Smooth muscle cell (in vitro differentiated cells): ENCODE results near the gene CIC. TPM values are rescaled to one million over a fixed set of nuclear protein-coding genes. Genes with fewer than 3 reads are reported as not detected.

Experiments
- DNase-seq: peaks from one replicate; lab custom pipeline; 2025; ENCODE audit not compliant: unreplicated experiment; lab: John Stamatoyannopoulos, UW
- H2AFZ ChIP-seq: fragments of 200-600 bp; sonication (generic); 2 replicates; pipeline ENCODE4 v1.6.0; 2016; ENCODE audit warnings: antibody characterized with exemption, low read depth, mild to moderate bottlenecking
- H3F3A ChIP-seq: fragments of 200-600 bp; sonication (generic); 2 replicates; pipeline ENCODE4 v1.6.0; 2017; ENCODE audit warnings: antibody characterized with exemption, low read depth
- H3K27ac ChIP-seq: fragments of 200-600 bp; sonication (generic); 2 replicates; pipeline ENCODE4 v1.5.1; 2016; ENCODE audit warnings: low read depth, mild to moderate bottlenecking
- H3K27me3 ChIP-seq: fragments of 200-600 bp; sonication (generic); 2 replicates; pipeline ENCODE4 v1.6.1; 2016; ENCODE audit warnings: low read depth, mild to moderate bottlenecking
- H3K36me3 ChIP-seq: fragments of 200-600 bp; sonication (generic); 2 replicates; pipeline ENCODE4 v1.5.1; 2016; ENCODE audit warnings: low read depth
- H3K4me1 ChIP-seq: fragments of 200-600 bp; sonication (generic); 2 replicates; pipeline ENCODE4 v1.5.1; 2016; ENCODE audit warnings: low read depth
- H3K4me2 ChIP-seq: fragments of 200-600 bp; sonication (generic); 2 replicates; pipeline ENCODE4 v1.6.0; 2016; ENCODE audit warnings: mild to moderate bottlenecking
- H3K4me3 ChIP-seq: fragments of 200-600 bp; sonication (generic); 2 replicates; pipeline ENCODE4 v1.5.1; 2016; ENCODE audit warnings: mild to moderate bottlenecking
- H3K79me2 ChIP-seq: fragments of 200-600 bp; sonication (generic); 2 replicates; pipeline ENCODE4 v1.6.0; 2016; ENCODE audit warnings: low read depth, mild to moderate bottlenecking
- H3K9ac ChIP-seq: fragments of 200-600 bp; sonication (generic); 2 replicates; pipeline ENCODE4 v1.6.0; 2016; ENCODE audit warnings: low read depth
- H3K9me3 ChIP-seq: fragments of 200-600 bp; sonication (generic); replicated peaks from 2 replicates; pipeline ENCODE4 v1.5.1; 2016; ENCODE audit warnings: low read depth
- H4K20me1 ChIP-seq: fragments of 200-600 bp; sonication (generic); 2 replicates; pipeline ENCODE4 v1.6.0; 2016; ENCODE audit warnings: low read depth
- CTCF ChIP-seq: fragments of 200-600 bp; sonication (generic); IDR thresholded peaks from 2 replicates; pipeline ENCODE4 v1.5.1; 2017; ENCODE audit warnings: borderline replicate concordance, mild to moderate bottlenecking, antibody characterized with exemption; ENCODE audit not compliant: insufficient read depth, poor library complexity, severe bottlenecking
- WGBS: methylation state at CpG from one replicate; pipeline ENCODE4 v1.1.7; 2016; ENCODE audit warnings: low lambda C conversion rate; 5-methylcytosine and 5-hydroxymethylcytosine counted together
- polyA plus RNA-seq: library from polyadenylated mRNA; unstranded; fragments of >200 nt; fragmentation: Nextera tagmentation; extraction: Ambion mirVana; gene quantifications from 2 replicates; pipeline ENCODE4 v1.2.1, GENCODE V29; 2016
- total RNA-seq: library from RNA; depleted of rRNA; stranded (reverse); fragments of >200 nt; gene quantifications from 2 replicates; pipeline ENCODE4 v1.2.3, GENCODE V29; 2014

CIC gene
- total and polyA plus RNA-seq, 2 experiments from 2014 or later: 12.6 to 18.4 TPM

- Histone ChIP-seq H3K79me2 (peaks cover 43% of the 10 kb centered on the region), H4K20me1 (peaks cover 36% of the 10 kb centered on the region), H3K9me3 (no peaks in the 10 kb centered on the region), H3K27me3 (no peaks in the 10 kb centered on the region), H3K36me3 (no peaks in the 10 kb centered on the region), H3F3A (peaks cover 13% of the 10 kb centered on the region), H3K4me2 (no peak overlapping the region), H3K27ac (no peak overlapping the region), H3K9ac (no peak overlapping the region), H2AFZ (no peak overlapping the region), H3K4me1 (peaks cover 18% of the 10 kb centered on the region), H3K4me3 (no peak overlapping the region)
- 95% methylated on average over 7 of the region's 7 CpGs for WGBS
- TF ChIP-seq CTCF: no peak
- no peak for DNase-seq
Observed at GRCh38 chr19:42275103-42275502, 6.1 kb downstream of the CIC start.

GRCh38 chr19:42275517-42275916 is 6.5 kb downstream of the CIC start:
- H3K36me3 ChIP-seq: no peaks in the 10 kb centered on the region
- no peak overlapping the region for H3K27ac ChIP-seq
- H3K4me1 ChIP-seq: peaks cover 14% of the 10 kb centered on the region
- WGBS: 97% methylated on average over 3 of the region's 3 CpGs
- DNase-seq: no peak
- peaks cover 36% of the 10 kb centered on the region for H4K20me1 ChIP-seq
- H3K9ac ChIP-seq: no peak overlapping the region
- no peak overlapping the region for H3K4me2 ChIP-seq
- H3K79me2 ChIP-seq: peaks cover 39% of the 10 kb centered on the region
- no peaks in the 10 kb centered on the region for H3K9me3 ChIP-seq
- TF ChIP-seq CTCF: no peak
- H3K27me3 ChIP-seq: no peaks in the 10 kb centered on the region
- no peak overlapping the region for H2AFZ ChIP-seq
- no peak overlapping the region for H3K4me3 ChIP-seq
- peaks cover 17% of the 10 kb centered on the region for H3F3A ChIP-seq

GRCh38 chr19:42276284-42276683 is 7.2 kb downstream of the CIC start:
- peaks cover 17% of the 10 kb centered on the region for H3K4me1 ChIP-seq
- H2AFZ ChIP-seq: no peak overlapping the region
- no peaks in the 10 kb centered on the region for H3K27me3 ChIP-seq
- H3K9me3 ChIP-seq: no peaks in the 10 kb centered on the region
- TF ChIP-seq CTCF: no peak
- H3K4me3 ChIP-seq: no peak overlapping the region
- no peak for DNase-seq
- H3K4me2 ChIP-seq: no peak overlapping the region
- 94% methylated on average over 3 of the region's 3 CpGs for WGBS
- H3K9ac ChIP-seq: no peak overlapping the region
- H3K36me3 ChIP-seq: no peaks in the 10 kb centered on the region
- H3F3A ChIP-seq: peaks cover 20% of the 10 kb centered on the region
- peaks cover 31% of the 10 kb centered on the region for H3K79me2 ChIP-seq
- peaks cover 36% of the 10 kb centered on the region for H4K20me1 ChIP-seq
- H3K27ac ChIP-seq: no peak overlapping the region

- no peak for TF ChIP-seq CTCF
Observed at GRCh38 chr19:42276821-42277220, 7.8 kb downstream of the CIC start.

More at GRCh38 chr19:42276821-42277220, 7.8 kb downstream of the CIC start:
- WGBS: 81% methylated on average over 4 of the region's 4 CpGs
- Histone ChIP-seq H3K36me3 (no peaks in the 10 kb centered on the region), H3F3A (peaks cover 25% of the 10 kb centered on the region), H3K79me2 (peaks cover 26% of the 10 kb centered on the region), H3K9me3 (no peaks in the 10 kb centered on the region), H3K27ac (no peak overlapping the region), H3K27me3 (no peaks in the 10 kb centered on the region), H2AFZ (no peak overlapping the region), H3K4me3 (no peak overlapping the region), H3K4me2 (no peak overlapping the region), H4K20me1 (peaks cover 36% of the 10 kb centered on the region), H3K4me1 (peaks cover 23% of the 10 kb centered on the region), H3K9ac (no peak overlapping the region)
- no peak for DNase-seq
